IPS-15b (cell line): ENCODE data around the gene SPATA24.
"Not testable (repeated sequence)": the region's sequence is repeated elsewhere in the genome, so short reads cannot be mapped to it uniquely, and the experiment has no call there.

Experiments
- H3K27me3 ChIP-seq: one replicate; pipeline ENCODE4 v1.6.1; 2013; ENCODE audit warnings: low read length; ENCODE audit not compliant: control insufficient read depth, insufficient read depth
- H3K36me3 ChIP-seq: one replicate; pipeline ENCODE4 v1.6.1; 2013; ENCODE audit warnings: low read length; ENCODE audit not compliant: control insufficient read depth, insufficient read depth
- H3K4me1 ChIP-seq: one replicate; pipeline ENCODE4 v1.6.1; 2013; ENCODE audit warnings: mild to moderate bottlenecking, low read length; ENCODE audit not compliant: control insufficient read depth, insufficient read depth
- H3K4me3 ChIP-seq: one replicate; pipeline ENCODE4 v1.5.1; 2013; ENCODE audit warnings: low read depth, low read length
- H3K9ac ChIP-seq: one replicate; pipeline ENCODE4 v1.6.1; 2013; ENCODE audit warnings: low read depth, mild to moderate bottlenecking, low read length
- H3K9me3 ChIP-seq: one replicate; pipeline ENCODE4 v1.6.1; 2013; ENCODE audit warnings: mild to moderate bottlenecking, low read length; ENCODE audit not compliant: control insufficient read depth, insufficient read depth

The SPATA24 gene

GRCh38 chr5:139403787-139404483 lies at the start of gene SPATA24:
Gene SPATA24 (minus strand): TSS chr5:139404089. CDS start chr5:139404060, 29 bp downstream.
- Histone ChIP-seq H3K27me3 (peaks cover 10% of the 10 kb centered on the region), H3K4me3 (peak within 1 kb of the TSS; percentile 77), H3K4me1 (peaks cover 2% of the 10 kb centered on the region), H3K36me3 (no peaks in the 10 kb centered on the region), H3K9ac (peak within 1 kb of the TSS; percentile 48), H3K9me3 (no peaks in the 10 kb centered on the region)

GRCh38 chr5:139451878-139452660 lies 48.2 kb upstream of the SPATA24 start:
- Histone ChIP-seq H3K4me3 (no peak overlapping the region), H3K4me1 (no peaks in the 10 kb centered on the region), H3K27me3 (no peaks in the 10 kb centered on the region), H3K9me3 (no peaks in the 10 kb centered on the region), H3K9ac (no peak overlapping the region), H3K36me3 (no peaks in the 10 kb centered on the region)

- H3K4me1 ChIP-seq = no peaks in the 10 kb centered on the region
- no peaks in the 10 kb centered on the region for H3K27me3 ChIP-seq
- H3K9ac ChIP-seq = no peak overlapping the region
- no peak overlapping the region for H3K4me3 ChIP-seq
- no peaks in the 10 kb centered on the region for H3K9me3 ChIP-seq
- no peaks in the 10 kb centered on the region for H3K36me3 ChIP-seq
Observed at GRCh38 chr5:139451176-139451575, 47.3 kb upstream of the SPATA24 start.

GRCh38 chr5:139446956-139447779 lies 43.3 kb upstream of the SPATA24 start:
- H3K9me3 ChIP-seq = no peaks in the 10 kb centered on the region
- no peaks in the 10 kb centered on the region for H3K4me1 ChIP-seq
- H3K27me3 ChIP-seq = no peaks in the 10 kb centered on the region
- no peak overlapping the region for H3K9ac ChIP-seq
- no peaks in the 10 kb centered on the region for H3K36me3 ChIP-seq
- no peak overlapping the region for H3K4me3 ChIP-seq

GRCh38 chr5:139445325-139446170 lies 41.7 kb upstream of the SPATA24 start:
- Histone ChIP-seq H3K4me3 (no peak overlapping the region), H3K27me3 (no peaks in the 10 kb centered on the region), H3K36me3 (no peaks in the 10 kb centered on the region), H3K9ac (no peak overlapping the region), H3K9me3 (no peaks in the 10 kb centered on the region), H3K4me1 (no peaks in the 10 kb centered on the region)

GRCh38 chr5:139443831-139444453 lies 40.1 kb upstream of the SPATA24 start:
- H3K36me3 ChIP-seq = no peaks in the 10 kb centered on the region
- H3K4me3 ChIP-seq = no peak overlapping the region
- no peaks in the 10 kb centered on the region for H3K27me3 ChIP-seq
- no peaks in the 10 kb centered on the region for H3K9me3 ChIP-seq
- H3K9ac ChIP-seq = no peak overlapping the region
- no peaks in the 10 kb centered on the region for H3K4me1 ChIP-seq

- not testable (repeated sequence) for H3K4me3 ChIP-seq, H3K4me1 ChIP-seq, H3K9ac ChIP-seq, H3K27me3 ChIP-seq, H3K9me3 ChIP-seq, H3K36me3 ChIP-seq
Observed at GRCh38 chr5:139440416-139440815, 36.5 kb upstream of the SPATA24 start.

GRCh38 chr5:139439013-139439903 lies 35.4 kb upstream of the SPATA24 start, which contains the start of gene DNAJC18:
Gene DNAJC18 (minus strand): TSS chr5:139439525. CDS start chr5:139439445, 80 bp downstream.
- Histone ChIP-seq H3K36me3 (peaks cover 3% of the 10 kb centered on the region), H3K4me3 (peak within 1 kb of the TSS; percentile 73), H3K9me3 (no peaks in the 10 kb centered on the region), H3K9ac (peak within 1 kb of the TSS; percentile 48), H3K27me3 (no peaks in the 10 kb centered on the region), H3K4me1 (no peaks in the 10 kb centered on the region)

- Histone ChIP-seq H3K9ac (no peak overlapping the region), H3K36me3 (peaks cover 3% of the 10 kb centered on the region), H3K4me3 (peak overlapping the region; percentile 62), H3K4me1 (no peaks in the 10 kb centered on the region), H3K9me3 (no peaks in the 10 kb centered on the region), H3K27me3 (no peaks in the 10 kb centered on the region)
Observed at GRCh38 chr5:139438707-139439012, 34.8 kb upstream of the SPATA24 start.

GRCh38 chr5:139435676-139436075 lies 31.8 kb upstream of the SPATA24 start:
- no peaks in the 10 kb centered on the region for H3K4me1 ChIP-seq
- peaks cover 3% of the 10 kb centered on the region for H3K36me3 ChIP-seq
- no peak overlapping the region for H3K4me3 ChIP-seq
- H3K27me3 ChIP-seq = no peaks in the 10 kb centered on the region
- no peak overlapping the region for H3K9ac ChIP-seq
- H3K9me3 ChIP-seq = no peaks in the 10 kb centered on the region
